ENCODE data around the gene SLC45A1.

SLC45A1 gene

DNA sequence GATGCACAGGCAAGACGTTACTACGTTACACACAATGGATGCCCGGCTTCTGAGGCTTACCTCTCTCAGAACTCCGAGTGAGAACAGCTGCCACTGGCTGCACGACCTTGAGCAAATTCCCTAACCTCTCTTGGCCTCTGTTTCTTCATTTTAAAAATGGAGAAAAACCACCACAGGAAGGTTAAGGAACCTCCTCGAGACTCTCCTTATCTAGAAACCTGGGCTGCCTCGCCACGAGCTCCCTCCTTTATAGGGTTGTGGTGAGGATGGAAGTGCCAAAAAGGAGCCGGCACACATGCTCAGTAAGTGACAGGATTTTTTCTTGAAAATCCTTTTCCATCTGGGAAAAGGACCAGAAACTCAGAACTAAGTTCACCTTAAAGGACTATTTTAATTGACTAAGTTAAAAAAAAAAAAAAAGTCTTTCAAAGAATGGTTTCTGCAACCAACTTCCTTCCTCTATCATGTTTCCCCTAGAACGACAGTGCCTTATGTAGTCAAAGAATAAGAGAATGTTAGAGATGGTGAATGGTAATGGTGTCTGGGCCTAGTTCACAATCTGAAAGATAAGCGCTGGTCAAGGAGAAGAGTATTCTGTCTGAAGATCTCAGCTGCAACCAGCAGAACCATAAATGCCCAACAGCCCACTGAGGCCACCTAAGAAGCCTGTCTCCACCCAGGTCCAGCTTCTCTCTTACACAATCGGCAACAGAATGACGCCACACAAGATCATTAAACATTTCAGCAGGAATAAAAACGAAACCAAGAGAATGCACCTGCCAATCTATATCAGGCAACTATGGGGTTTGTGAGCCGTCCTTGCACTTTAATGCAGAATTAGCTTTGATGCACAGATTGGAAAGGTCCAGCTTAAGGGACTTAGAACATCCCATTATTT is 64.9 kb downstream of the SLC45A1 start:
- no peak for DNase-seq (ENCODE audit: low read depth in 1 of 2, low spot score in 1 of 2)

DNA sequence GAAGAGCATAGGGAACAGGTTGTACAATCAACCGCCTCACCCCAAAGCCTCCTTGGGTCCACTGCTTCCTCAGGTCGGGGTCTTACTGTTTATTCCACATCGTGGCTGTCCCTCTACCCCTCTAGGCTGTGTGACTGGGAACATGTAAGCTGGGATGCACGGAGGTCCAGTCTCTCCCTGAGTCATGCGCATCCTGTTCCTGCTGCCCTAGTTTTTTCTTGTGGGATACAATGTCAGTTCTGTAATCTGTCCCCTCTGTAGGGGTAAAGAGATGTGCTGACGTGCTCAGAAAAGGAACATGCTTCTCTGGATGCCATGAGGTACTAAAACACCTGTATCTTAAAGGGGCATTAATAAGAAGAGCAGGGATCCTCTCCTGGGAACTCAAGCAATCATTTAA is 66.2 kb downstream of the SLC45A1 start:
- DNase-seq (ENCODE audit: low read depth in 1 of 2, low spot score in 1 of 2) = no peak

DNA sequence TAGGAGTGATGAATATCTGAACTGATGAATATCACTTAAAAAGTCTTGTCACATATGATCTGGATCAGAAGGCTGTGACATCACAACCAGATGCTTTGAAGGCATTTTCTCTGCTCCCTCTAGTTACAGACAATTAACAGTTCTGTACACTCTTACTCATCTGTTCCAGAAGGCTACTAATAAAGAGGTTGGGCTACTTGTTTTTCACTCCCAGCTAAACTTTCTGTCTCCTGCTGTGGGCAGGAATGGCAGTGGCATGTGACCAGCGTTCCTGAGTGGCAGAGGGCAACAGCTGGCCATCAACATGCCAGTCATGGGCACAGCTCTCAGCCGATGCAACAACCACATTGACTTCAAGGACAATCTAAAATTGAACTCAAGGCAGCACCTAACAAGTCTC is 66.7 kb downstream of the SLC45A1 start:
- no peak for DNase-seq (ENCODE audit: low read depth in 1 of 2, low spot score in 1 of 2)

DNA sequence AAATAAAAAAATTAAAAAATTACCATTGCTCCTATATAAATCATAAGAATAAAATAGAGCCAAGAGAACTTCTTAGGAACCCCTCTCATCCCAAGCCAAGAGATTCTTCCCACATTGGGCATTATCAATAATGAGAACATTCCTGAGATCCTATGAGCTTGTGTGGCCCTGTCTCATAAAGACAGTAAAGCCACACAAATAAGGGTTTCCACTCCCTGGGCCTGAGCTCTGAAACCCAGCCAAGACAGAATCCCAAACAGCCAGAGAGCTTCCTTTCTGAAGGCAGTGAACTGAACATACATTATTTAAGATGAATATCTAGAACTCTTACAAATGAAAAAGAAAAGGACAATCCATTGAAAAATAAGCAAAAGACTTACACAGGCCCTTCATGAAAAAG is 68.3 kb downstream of the SLC45A1 start:
- no peak for DNase-seq (ENCODE audit: low read depth in 1 of 2, low spot score in 1 of 2)

DNA sequence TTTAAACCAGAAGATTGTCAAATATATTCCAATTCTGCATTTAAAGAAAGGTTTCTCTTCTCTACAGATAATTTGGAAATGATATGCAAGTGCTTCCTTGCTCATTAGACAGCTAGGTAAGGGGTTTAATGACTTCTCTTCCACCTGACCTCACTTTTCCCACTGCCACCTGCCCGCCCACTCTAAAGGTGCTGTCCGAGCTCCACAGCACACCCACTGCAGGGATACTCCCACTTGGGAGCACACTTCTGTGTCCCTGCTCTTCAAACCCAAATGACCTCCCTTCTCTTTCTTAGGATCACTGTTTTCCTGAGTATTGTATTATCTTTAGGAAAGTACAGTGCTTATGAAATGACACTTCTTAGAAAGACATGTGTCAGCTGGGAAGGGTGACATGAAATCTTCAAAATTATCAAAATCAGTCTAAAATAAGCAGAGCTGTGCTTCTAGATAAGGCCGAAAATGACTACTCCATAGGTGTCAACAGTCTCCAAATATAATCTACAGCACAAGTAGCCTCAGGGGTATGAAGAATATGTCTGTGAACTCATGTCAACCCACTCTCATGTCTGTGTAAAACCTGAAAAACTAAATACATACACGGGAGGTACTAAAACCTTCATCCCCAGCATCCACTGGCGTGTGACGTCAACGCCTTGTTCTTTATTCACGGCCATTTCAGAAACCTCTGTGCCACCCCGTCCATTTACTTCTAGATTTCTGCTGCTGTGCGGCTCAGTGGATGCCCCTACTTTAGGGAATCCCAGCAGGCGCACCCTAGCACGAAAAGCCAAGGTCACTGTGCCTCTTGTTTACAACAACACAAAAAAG is 71.0 kb downstream of the SLC45A1 start:
- no peak for DNase-seq (ENCODE audit: low read depth in 1 of 2, low spot score in 1 of 2)

DNA sequence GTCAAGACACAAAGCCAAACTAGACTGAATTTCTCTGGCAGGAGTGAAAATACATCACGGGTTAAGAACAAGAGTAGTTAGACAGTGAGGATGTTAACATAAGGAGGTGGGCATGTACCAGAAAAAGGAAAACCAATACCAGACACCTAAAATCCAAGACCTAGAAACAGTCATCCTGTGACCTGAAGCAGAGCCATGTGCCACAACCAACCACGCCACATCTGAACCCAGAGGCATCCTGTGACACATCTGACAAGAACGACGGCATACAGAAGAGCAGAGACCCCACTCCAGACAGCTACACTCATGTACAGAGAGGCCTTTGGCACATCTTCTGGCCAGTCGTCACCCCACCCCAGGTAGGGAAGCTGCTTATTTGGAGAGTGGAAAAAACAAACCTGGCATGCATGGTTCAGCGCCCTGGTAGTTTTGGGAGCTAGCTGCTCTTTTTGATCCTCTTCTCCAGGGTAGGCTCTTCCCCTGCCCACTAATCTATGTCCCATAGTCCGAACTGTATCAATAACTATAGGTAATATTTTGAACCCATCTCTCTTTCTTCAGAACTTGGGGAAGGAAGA is 72.1 kb downstream of the SLC45A1 start:
- no peak for DNase-seq (ENCODE audit: low read depth in 1 of 2, low spot score in 1 of 2)

DNA sequence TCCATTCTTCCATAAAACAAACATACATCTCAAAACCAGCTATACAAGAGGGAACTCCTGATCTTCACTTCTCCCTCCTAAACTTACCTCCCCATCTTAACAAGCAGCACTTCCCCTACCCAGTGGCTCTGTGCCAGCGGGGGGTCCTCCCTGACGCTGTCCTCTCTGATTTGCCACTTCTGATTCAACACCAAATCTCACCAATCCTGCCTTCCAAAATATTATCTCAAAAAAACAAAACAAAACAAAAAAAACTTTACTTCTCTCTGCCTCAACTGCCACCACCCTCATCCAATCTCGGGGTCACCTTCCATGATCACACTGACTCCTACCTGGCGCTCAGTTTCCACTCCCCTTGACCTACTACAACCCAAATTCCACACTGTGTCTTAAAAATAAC is 72.8 kb downstream of the SLC45A1 start:
- DNase-seq (ENCODE audit: low read depth in 1 of 2, low spot score in 1 of 2) = no peak

DNA sequence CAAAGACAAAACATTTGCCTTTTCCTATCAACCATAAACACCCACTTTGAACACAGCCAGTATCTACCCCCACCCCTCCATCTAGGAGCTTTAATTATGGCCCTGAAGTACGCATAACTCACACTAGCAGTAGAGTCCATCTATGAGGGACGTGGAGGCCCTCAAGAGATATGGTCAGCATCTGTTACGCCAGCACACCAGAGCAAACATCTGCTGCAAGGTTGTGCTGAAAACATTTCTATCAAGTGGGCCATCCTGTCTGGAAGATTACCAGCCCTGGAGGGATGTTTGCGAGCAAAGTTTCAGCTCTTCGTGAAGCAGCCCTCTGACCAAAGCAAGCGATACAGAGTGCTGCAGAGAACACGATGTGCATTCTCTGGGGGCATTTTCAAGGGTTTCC is 74.6 kb downstream of the SLC45A1 start:
- DNase-seq (ENCODE audit: low read depth in 1 of 2, low spot score in 1 of 2) = no peak
